GM10847 (cell line): ENCODE data around the gene LINC00237.

Source experiments
- POLR2A ChIP-seq: IDR thresholded peaks from 2 replicates; pipeline ENCODE4 v1.6.1; 2011; ENCODE audit not compliant: insufficient read length; ENCODE audit errors: extremely low read depth

LINC00237 gene

GRCh38 chr20:21105429-21106170, 558 bp downstream of the LINC00237 start:
- no peak for TF ChIP-seq POLR2A

- TF ChIP-seq POLR2A = no peak
Measured at GRCh38 chr20:21104921-21105320, 1.2 kb downstream of the LINC00237 start.

- TF ChIP-seq POLR2A = no peak
Measured at GRCh38 chr20:21104466-21104761, 1.7 kb downstream of the LINC00237 start.

GRCh38 chr20:21103582-21104465, 2.3 kb downstream of the LINC00237 start:
- no peak for TF ChIP-seq POLR2A

GRCh38 chr20:21102603-21103311, 3.4 kb downstream of the LINC00237 start:
- no peak for TF ChIP-seq POLR2A

DNA sequence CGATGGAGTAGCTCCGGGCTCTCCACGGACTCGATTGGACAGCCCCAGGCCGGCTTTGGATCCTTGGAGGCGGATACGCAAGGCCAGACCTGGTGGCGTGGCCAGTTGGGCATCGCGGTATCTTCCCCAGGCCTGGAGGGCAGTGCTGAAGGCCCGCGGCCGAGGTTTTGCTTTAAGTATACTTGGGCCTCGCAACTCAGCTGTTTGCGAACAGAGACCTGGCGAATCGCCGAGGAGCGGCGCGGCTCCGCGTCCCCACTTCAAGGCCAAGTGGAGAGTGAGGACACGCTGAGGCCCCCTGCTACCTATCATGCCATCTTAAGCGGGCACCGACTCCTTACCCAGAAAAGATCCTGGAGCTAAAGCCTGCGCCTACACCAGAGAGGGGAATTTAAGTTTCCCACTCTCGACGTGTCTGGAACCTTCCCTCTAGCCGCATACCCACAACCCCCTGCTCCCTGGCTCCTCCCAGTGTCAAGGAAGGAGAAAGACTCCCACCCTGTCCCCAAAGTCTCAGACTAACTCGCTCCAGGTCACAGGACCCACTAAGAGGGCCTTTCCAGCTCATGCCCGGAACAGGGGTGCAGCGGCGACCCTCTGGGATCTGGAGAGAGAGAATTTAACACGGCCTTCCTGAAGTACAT, 4.1 kb downstream of the LINC00237 start:
- TF ChIP-seq POLR2A = no peak

DNA sequence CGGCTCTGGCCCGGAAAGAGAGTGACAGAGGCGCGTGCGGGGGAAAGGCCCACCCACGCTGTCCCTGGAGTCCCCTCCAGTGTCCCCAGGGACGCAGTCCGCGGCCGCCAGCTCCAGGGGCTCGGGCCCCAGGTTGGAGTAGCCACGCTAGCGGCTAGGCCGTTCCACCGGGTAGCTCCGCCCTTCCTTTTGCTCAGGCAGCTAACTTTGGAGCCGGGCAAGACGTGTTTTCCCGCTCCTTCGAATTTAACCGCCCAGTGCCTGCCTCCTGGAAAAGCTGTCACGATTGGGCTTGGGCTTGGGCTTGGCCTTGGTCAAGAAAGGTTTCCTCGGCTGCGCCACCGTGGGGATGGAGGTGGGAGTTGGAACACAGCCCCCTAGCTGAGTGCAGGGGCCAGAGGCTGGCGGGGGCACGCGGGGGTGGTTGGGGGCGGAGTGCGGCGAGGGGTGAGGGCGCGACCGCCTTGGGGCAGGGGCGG, 4.7 kb downstream of the LINC00237 start:
- no peak for TF ChIP-seq POLR2A

- no peak for TF ChIP-seq POLR2A
Measured at GRCh38 chr20:21100578-21101452, 5.3 kb downstream of the LINC00237 start.

GRCh38 chr20:21099751-21100577, 6.2 kb downstream of the LINC00237 start:
- no peak for TF ChIP-seq POLR2A

DNA sequence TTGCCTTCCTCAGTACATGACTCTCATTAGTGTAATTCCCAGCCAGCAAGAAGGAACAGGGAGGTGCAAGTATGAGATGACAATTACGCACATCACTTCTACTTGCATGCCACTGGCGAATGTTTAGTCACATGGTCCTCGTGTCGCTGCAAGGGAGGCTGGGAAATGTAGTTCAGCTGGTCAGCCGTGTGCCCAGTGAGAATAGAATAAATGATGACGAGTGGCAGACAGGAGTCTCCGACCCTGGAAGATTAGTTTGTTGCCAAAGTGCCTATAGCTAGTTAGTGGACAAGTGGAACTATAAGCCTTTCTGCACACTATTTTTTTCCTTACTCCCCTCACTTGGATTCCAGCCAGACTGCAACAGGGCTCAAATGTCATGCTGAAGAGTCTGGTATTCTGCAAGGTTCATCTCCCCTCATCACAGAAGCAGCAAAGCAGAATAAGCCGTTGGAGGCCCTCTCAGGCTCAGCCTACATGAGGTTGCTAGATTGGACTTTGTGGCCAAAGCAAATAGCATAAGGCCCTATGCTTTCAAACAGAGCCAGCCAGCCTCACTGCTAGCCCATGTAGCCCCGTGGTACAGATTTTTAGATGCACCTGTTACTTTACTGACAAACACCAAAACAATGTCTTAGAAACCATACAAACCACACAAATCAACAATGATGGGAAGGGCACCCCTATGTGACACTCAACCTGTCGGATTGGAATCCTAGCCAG, 9.7 kb downstream of the LINC00237 start:
- TF ChIP-seq POLR2A = no peak

GRCh38 chr20:21092806-21093205, 13.4 kb downstream of the LINC00237 start:
- TF ChIP-seq POLR2A = no peak

DNA sequence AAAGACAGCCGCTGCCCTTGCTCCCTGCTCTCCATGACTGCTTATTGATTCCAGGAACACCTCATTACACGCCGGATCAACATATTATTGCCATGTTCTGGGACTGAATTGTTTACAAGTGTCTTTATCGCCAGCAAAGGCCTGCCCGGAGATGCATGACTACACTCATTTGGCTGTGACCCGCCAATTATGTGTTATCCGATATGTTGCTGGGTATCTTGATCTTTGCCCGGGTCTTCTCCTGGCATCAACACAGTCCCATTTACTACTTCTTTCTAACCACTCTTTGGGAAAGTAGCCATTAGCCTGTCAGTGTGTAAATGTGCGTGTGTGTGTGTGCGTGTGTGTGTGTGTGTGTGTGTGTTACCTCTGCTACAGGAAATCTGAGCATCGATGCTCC, 15.4 kb downstream of the LINC00237 start:
- TF ChIP-seq POLR2A = no peak

DNA sequence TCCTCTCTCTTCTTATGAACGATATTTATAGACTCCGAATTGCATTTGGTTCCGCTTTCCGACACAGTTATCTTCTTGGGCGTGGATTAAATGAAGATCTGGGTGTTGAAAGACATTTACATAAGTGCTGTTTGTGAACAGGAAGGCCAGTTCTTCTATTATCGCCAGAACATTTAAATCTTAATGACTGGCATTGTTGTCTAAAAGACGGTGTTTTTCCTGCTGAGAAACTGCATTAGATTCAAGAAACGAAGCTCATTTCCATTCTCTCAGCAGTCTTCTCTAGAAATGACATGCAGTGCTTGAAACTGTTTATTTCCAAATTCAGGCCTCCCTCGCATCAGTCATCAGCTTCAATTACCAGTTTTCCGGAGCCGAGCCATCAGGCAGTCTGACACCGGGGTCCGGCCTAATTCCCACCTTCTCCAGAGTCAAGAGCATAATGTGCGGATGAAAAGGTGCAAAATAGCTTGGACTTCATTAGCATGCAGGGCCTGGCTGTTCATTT, 16.0 kb downstream of the LINC00237 start:
- TF ChIP-seq POLR2A = no peak
